AG08396 (cell line): ENCODE measurements around the gene ADAT3.
A peak's percentile ranks its signal among the peaks of the same experiment; 100 is the strongest.
"Not testable (repeated sequence)": the region's sequence is repeated elsewhere in the genome, so short reads cannot be mapped to it uniquely, and the experiment has no call there.

ENCODE experiments used
- DNase-seq: peaks from one replicate; pipeline ENCODE4 v3.0.0; 2012; ENCODE audit warnings: low spot score, mixed read lengths

Gene ADAT3

GRCh38 chr19:1866693-1867348, 38.4 kb upstream of the ADAT3 start:
- DNase-seq: no peak

- no peak for DNase-seq
Measured at GRCh38 chr19:1867349-1867724, 37.9 kb upstream of the ADAT3 start.

- no peak for DNase-seq
Measured at GRCh38 chr19:1868971-1869370, 36.2 kb upstream of the ADAT3 start.

- no peak for DNase-seq
Measured at GRCh38 chr19:1871140-1871597, 34.0 kb upstream of the ADAT3 start.

- no peak for DNase-seq
Measured at GRCh38 chr19:1871630-1872029, 33.6 kb upstream of the ADAT3 start.

- no peak for DNase-seq
Measured at GRCh38 chr19:1872807-1873523, 32.2 kb upstream of the ADAT3 start.

GRCh38 chr19:1873524-1874473, 31.4 kb upstream of the ADAT3 start:
- peak; percentile 42 for DNase-seq

GRCh38 chr19:1874554-1875185, 30.5 kb upstream of the ADAT3 start:
- DNase-seq: no peak

GRCh38 chr19:1875265-1875645, 29.9 kb upstream of the ADAT3 start:
- not testable (repeated sequence) for DNase-seq

GRCh38 chr19:1875646-1876495, 29.3 kb upstream of the ADAT3 start:
- DNase-seq: peak; percentile 92

GRCh38 chr19:1876496-1877279, 28.5 kb upstream of the ADAT3 start:
- DNase-seq: not testable (repeated sequence)

- DNase-seq: not testable (repeated sequence)
Measured at GRCh38 chr19:1877280-1877660, 27.9 kb upstream of the ADAT3 start.

GRCh38 chr19:1878583-1878982, 26.6 kb upstream of the ADAT3 start:
- not testable (repeated sequence) for DNase-seq

- DNase-seq: not testable (repeated sequence)
Measured at GRCh38 chr19:1879982-1880381, 25.2 kb upstream of the ADAT3 start.

GRCh38 chr19:1880611-1881392, 24.4 kb upstream of the ADAT3 start:
- no peak for DNase-seq

- not testable (repeated sequence) for DNase-seq
Measured at GRCh38 chr19:1881393-1882088, 23.7 kb upstream of the ADAT3 start.

- DNase-seq: no peak
Measured at GRCh38 chr19:1882089-1882785, 23.0 kb upstream of the ADAT3 start.
